ENCODE results near the gene D2HGDH.

GRCh38 chr2:241720099-241720498, 14.3 kb upstream of the D2HGDH start:
- TF ChIP-seq CTCF (IDR thresholded peaks at IDR 0.05; ENCODE audit: borderline replicate concordance, extremely low read depth, low read length, poor library complexity, severe bottlenecking) (no peak), EZH2 (IDR thresholded peaks at IDR 0.05; ENCODE audit: borderline replicate concordance, low read depth, low read length, severe bottlenecking) (no peak)
